RCC 7860 (cell line): ENCODE measurements around the gene PGLYRP2.

ENCODE experiments used
- DNase-seq: peaks from one replicate; pipeline ENCODE4 v3.0.0-alpha.2; 2015; ENCODE audit warnings: low spot score
- FAIRE-seq: peaks from 2 replicates; lab custom pipeline; 2012; peaks lifted over from hg19 to GRCh38; lab: Jason Lieb, UNC

PGLYRP2 gene

DNA sequence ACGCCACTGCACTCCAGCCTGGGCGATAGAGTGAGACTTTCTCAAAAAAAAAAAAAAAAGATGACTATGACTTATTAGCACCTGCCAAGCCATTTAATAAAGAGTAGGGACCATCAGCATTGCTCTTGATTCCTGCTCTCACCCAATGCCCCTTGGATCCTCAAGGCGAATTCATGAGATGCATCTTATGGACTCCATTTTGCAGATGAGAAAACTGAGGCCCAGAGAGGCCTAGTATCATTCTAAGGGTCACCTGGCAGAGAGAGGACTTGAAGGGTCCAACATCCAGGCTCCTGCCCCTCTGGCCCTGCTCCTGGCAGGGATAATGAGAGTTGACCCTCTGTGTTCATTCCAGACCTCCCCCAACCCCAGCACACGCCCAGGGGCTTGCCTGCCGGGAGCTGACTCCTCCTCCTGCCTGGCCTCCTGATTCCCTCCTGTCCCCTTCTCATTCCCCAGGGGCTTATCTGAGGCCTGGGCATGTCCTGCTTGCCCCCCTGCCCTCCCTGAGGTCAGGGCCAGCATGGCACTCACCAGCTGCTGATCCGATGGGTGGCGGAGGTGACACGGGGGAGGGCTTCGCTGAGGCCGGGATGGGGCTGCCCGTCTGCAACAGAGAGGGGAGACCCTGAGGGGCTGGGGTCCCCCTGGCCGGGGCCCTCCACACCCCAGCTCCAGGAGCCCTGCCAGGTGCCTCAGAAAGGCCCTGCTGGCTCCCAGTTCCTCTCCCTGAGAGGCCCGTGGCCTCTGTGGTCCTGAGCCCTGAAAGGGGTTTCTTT lies 37.0 kb downstream of the PGLYRP2 start:
- no peak for FAIRE-seq
- DNase-seq = no peak

DNA sequence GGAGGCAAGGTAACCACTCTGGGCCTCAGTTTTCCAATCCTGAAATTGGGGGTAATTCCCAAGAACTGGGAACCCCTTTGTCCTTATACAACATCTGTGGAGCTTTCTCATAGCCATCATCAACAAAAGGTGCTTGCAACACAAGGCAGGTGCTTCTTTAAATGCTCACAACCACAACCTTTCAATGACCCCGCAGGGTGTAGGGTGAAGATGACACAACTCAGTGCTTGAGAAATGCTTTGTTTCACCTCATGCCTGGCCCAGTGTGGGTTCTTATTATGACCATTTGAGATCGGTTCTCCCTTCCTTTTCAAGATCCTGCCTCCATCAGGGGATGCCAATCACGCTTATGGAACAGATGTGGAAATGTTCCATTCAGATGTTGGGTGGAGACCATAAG lies 38.0 kb downstream of the PGLYRP2 start:
- no peak for DNase-seq
- no peak for FAIRE-seq

DNA sequence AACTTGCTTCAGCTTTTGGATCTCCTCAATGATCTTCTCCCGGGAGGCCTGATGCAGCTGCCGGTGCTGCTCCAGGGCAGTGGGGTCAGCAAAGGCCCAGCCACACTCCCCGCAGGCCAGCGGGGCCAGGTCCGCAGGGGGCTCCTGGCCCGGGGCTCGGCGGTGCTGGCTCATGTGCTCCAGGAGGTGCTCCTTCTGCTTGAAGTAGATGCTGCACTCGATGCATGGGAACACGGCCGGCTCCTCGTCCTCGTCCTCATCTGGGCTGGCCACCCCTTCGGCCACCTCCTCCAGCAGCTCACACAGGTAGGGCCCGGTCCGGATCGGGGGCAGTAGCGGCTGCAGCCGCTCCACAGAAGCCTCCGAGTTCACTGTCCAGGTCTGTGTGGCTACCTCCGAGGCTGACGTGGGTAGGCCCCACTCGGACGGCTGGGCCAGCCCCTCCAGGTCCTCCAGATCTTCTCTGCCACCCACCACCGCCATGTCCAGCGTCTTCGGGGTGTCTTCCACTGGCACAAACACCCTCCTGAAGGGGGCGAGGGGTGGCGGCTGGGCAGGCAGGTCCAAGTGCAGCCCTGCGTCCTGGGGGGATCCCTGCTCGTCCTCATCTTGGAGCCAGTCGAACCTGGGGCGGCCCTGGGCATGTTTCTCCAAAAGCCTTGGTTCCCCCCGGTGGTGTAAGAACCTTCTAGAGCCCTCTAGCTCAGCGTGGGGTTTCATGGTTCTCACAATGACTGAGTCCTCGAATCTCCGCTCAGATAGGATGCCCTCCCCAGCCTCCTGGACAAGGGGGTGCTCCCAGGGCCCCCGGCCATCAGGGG lies 39.3 kb downstream of the PGLYRP2 start:
- no peak for DNase-seq
- FAIRE-seq = no peak

DNA sequence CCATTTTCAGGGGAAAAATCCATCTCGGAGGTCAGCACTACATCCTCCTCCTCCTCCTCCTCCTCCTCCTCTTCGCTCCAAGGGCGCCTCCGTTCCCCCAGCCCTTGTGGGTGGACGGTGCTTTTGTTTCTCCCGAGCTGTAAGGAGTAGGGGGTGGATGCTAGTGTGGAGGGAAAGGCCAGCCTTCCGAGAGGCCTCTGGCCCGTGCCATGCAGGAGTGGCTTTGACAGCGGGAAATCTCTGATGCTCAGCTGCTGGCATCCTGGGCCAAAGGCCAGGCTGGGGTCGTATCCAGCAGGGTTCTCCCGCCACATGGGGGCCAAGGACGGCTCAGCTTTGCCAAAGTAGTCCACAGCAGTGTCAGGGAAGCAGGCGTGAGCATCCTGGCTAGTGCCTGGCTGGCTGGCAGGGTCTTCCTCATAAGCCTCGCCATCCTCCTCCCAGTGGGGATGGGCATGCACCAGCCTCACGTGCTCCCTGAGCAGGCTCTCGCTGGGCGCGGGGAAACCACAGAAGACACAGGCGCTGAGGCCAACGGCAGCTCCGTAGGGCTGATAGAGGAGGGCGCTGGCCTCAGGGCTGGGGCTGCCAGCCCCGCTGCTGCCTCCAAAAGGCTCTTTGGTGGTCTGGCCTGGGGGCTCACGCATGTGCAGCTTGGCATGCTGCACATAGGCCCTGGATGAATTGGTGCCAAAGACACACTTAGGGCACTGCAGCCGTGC lies 40.1 kb downstream of the PGLYRP2 start:
- FAIRE-seq (no peak), DNase-seq (no peak)

DNA sequence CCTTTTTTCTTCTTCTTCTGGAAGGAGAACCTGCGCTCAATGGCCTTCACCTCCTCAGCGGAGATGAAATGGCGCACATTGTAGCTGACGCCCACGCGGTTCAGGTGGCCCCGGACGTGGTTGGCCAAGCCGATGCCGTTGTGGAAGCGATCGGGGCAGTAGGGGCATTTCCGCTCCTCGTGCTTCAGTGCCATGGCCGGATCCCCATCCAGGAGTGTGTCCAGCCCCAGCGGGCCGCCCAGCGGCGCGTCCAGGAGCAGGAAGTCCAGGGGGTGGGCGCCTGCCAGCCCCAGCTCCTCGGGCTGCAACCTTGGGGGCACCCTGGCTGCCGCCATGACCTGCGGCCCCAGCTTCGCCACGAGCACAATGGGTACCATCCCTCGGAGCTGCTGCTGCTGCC lies 40.7 kb downstream of the PGLYRP2 start:
- DNase-seq (no peak), FAIRE-seq (no peak)

DNA sequence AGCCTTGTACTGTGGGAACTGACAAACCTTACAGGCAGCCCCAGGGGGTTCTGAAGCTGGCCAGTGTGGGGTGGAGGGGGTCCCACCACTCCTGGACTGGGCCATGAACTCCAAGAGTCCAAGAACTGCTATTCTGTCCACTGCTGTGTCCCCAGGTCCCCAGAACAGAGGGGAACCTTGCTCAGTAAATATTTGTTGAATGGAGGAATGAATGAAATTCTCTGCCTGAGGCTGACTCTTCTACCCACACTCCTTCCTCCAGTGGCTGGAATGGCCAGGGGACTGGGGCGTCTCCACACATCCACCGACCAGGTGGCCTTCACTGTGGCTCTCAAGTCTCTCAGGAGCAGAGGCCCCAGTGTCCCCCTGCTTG lies 41.2 kb downstream of the PGLYRP2 start:
- FAIRE-seq (no peak), DNase-seq (no peak)

DNA sequence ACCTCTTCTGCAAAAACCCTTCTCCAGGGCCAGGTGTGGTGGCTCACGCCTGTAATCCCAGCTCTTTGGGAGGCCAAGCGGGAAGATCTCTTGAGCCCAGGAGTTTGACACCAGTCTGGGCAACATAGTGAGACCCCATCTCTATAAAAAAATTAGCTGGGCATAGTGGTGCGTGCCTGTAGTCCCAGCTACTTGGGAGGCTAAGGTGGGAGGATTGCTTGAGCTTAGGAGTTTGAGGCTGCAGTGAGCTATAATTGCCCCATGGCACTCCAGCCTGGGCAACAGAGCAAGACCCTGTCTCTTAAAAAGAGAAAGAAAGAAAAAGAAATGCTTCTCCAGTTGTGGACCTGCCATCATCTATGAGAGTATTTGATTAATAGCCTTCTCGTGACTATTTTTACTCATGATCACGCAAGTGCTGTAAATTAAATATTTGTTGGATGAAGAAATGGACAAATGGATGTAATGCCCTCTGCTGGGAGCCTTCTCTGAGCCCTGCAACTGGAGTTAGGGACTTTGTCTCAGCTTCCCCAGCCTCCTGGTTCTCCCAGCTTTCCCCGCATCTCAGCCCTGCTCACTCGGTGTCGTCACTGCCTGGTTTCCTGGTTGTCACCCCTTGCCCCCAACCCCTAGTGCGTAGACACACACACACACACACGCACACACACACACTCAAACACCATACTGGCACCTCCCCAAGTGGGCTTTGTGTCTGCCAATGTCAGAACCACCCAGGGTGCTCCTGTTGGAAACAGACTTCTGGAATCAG lies 41.8 kb downstream of the PGLYRP2 start:
- no peak for FAIRE-seq
- no peak for DNase-seq

DNA sequence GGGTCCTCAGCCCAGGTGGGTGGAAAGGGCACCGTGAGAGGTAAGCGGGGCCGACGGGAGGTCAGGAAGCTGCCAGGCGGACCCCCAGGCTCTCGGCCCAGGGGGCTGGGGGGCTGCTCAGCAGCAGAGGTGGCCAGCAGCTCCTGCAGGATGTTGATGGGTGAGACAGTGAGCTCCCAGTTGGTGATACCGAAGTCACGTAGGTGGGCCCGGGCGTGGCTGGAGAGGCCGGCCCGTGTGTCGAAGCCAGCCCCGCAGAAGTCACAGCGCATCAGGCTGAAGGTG lies 42.5 kb downstream of the PGLYRP2 start:
- DNase-seq (no peak), FAIRE-seq (no peak)

DNA sequence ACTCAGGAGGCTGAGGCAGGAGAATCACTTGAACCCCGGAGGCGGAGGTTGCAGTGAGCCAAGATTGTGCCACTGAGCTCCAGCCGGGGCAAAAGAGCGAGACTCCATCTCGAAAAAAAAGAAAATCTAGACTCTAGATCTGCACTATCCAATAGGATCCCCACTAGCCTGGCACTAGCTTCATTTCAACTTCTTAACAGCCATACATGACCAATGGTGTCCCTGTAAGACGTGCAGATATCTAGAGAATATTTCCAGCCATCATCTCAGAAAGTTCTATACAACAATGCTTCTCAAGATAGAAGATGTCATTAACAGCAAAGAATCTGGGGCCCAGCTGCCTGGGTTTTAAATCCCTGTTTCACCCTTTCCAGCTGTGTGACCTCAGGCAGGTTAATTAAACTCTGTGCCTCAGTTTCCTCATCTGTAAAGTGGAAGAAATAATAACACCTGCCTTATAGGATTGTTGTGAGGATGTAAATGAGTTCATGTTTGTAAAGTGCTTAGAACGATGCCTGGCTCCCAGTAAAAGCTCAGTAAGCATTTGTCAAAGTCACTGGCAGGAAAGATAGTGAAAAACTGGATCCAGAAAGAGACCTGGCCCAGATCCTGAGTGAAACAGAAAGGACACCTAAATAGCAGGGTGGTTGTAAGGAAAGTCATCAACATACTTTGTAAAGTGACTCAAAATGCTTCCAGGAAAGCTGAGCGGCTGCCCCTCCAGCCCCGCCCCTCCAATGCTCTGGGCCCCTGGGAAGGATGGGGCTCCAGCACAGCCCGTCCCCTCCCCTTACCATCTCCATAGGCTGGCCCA lies 43.1 kb downstream of the PGLYRP2 start:
- FAIRE-seq = no peak
- no peak for DNase-seq

DNA sequence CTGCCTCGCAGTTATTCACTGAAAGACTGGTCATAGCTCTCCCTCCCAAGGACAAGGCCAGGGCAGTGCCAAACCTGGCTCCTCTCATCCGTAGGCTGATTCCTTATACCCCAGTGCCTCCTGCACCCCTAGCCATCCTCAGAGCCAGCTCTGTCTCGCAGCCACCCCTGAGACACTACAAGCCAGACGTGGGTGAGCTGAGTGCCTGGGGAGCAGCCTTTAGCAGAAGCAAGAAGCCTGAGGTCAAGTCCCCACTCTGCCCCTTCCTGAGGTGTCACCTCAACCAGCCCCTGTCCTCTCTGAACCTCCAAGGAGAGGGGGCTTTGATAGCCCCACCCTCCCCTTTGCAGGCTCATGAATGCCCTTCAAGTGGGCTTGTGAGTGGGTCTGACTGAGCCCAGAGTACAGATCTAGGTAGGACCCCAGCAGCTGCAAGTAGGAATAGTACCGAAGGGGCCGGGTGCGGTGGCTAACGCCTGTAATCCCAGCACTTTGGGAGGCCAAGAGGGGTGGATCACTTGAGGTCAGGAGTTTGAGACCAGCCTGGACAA lies 45.7 kb downstream of the PGLYRP2 start:
- DNase-seq (no peak), FAIRE-seq (no peak)

DNA sequence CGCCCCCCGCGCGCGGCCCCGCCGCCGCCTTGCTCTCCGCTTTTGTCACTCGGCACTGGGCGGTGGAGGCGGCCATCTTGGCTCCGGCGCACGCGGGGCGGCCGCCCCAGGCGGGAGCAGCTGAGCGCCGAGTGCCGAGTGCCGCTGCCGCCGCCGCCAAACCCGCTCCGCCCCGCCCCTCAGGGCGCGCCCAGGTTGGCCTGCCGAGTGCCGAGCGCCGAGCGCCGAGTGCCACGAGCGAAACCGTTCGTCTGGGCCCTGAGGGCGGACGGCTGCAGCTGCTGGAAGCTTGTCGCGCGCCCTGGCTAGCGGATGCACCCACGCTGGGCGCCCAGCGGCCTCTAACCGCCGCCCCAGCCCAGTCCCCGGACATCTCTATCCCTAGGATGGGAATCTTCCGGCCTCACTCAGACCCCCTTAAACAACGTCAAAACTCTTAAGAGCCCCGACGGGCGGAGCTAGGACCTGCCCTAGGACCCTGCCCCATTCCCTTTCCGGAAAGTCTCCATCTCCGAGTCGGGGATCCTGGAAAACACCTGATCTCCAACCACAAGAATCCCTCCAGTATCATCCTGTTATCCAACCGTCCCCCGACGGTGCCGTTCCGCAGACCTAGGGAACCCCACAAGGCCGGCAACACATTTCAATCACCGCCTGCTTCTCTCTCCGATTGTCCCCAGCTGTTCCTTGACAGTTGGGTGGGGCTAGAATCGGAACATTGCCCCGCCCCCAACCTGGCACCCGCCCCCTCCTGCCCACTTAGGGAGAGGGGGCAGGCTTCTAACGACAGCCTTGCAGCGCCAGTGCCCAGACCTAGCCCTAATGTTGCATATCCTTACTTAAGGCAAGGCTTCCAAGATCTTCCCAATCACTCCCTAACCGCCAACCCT lies 46.4 kb downstream of the PGLYRP2 start:
- no peak for FAIRE-seq
- peak; percentile 64 for DNase-seq

DNA sequence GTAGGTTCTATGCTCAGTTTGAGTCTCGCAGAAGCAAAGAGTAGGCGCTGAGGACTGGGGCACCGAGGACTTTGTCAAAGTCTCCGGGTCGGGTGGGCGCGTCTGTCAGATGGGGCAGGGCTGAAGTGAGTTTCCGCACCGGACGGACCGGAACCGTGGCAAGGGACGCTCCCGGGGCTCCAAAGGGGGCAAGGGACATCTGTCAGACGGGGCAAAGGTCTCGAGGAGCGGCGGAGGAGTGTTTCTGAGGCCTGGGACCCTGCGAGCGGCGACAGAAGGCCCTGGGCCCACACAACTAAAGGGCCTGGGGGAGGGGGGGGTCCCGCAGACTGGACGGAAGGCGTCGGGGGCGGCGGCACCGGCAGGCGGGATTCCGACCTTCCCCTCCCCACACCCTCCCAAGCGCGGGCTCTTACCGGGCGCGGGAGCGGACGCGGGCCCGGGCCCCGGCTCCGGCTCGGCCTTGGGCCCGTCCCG lies 47.2 kb downstream of the PGLYRP2 start:
- FAIRE-seq (no peak), DNase-seq (no peak)

DNA sequence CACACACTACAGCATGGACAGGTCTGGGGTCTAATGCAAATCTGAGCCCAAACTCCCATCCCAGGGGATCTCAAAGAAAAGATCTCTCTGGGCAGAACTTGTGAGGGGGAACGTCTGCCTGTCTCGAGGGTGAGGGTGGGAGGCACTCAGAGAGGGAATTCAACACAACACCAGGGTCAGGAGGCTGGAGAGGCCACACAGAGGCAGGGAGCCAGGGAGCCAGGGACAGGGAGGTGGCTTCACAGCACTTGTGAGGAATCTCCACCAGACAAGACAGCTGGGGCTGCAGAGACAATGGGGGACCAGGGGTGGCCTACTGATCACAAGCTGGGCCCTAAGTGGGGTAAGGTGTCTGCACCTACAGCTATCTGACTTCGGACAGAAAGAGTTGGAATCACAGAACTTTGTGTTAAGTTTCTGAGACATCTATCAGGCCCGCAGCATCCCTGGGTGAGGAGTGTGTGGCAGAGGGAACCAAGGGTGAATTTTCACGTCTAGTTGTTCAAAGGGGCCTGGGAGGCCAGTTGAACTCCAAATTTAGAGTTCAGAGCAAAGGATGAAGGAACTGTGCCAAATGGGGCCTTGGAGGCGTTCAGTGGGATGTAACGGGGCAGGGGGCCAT lies 47.8 kb downstream of the PGLYRP2 start:
- no peak for FAIRE-seq
- DNase-seq = no peak

DNA sequence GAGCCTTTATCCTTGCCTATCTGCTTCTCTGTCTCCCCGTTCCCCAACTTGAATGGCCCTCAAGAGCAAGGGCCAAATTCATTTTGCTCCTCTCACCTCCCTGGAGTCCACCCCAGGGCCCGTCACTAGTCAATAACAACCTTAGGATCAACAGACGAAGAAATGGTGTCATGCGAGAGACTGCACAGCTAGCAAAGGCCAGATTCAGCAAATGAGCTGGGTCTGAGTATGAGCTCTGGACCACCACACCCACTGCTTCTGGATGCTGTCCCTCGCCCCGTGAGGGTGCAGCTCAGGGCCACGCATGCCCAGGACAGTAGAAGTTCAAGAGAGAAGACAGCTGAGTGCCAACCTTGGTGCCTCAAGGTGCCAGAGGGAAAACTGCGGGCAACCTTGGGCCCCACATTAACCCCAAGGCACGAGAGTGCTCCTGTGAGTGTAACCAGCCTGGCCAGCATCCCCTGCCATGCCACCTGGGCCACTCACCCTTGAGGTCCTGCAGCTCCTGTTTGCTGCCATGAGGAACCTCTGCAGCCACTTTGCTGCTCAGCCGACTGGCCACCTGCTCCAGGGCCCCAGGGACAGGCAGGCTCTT lies 48.7 kb downstream of the PGLYRP2 start:
- FAIRE-seq (no peak), DNase-seq (no peak)

DNA sequence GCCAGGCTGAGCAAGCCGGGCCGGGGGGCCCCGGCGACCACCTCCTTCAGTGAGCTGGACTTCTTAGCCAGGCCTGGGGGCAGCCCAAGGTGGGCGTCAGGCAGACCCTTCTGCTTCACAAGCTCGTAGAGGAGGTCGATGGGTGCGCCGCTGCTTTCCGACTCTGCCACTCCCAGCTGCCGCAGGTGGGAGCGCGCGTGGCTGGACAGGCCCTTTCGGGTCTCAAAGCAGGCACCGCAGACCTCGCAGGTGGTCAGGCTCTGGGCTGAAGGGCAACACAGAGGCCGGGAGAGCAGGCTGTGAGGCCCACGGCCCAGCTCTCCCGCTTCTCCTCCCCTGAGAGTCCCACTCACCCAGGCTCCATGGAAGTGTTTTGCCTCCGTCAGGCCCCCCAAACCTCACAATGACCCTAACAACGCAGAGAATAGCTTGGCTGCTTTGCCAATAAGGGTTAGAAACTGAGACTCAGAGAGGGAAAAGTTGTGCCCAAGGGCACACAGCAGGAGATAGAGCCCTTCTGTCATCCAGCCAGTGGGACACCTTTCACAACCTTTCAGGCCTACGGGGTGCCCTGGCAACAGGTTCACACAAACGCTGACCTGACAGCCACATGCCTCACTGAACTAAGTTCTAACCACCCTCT lies 49.4 kb downstream of the PGLYRP2 start:
- DNase-seq (no peak), FAIRE-seq (no peak)

DNA sequence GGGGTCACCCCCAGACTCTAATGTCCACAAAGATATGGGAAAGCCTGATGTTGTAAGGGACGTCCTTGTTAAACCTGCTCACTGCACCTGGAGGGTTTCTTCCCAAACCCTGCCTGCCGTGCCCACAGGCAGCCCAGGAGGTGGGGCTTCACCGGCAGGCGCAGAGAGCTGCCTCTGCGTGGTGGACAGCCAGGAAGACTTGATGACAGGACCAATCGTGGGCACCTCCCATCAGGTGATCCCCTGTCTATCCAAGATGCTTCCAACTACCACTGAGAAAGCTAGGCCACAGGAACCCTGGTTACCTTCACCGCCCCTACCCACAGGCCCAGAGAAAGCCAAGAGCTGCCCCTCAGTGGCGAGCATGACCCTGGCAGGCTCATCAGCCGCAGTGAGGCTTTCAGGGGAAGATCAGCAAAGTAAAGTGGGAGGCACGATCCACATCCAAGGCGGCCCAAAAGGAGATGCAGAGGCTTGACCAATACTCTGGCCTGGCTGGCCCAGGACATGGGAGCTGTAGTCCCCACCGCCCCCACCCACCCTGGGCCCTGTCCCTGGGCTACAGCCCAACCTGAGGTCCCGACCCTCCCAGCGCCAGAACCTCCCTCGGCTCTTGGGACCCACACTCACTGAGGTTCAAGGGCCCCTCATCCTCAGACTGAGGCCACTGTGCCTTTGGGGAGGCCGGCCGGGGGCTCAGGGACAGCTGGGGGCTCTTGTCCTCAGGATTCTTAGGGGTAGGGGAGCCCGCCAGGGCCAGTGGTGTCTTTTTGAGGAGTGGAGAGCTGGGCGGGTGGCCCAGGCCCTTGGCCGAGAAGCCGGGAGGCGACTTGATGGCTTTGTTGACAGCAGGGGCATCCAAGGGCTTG lies 50.1 kb downstream of the PGLYRP2 start:
- DNase-seq = no peak
- no peak for FAIRE-seq
